GM21447 (cell line): Measurements from ENCODE around the gene KNL1.
"Not testable (repeated sequence)": the region's sequence is repeated elsewhere in the genome, so short reads cannot be mapped to it uniquely, and the experiment has no call there.

Source experiments
- ATAC-seq: cut with Tn5 transposase; IDR thresholded peaks from one replicate; pipeline ENCODE4 v1.9.1; 2021; ENCODE audit not compliant: unreplicated experiment

KNL1 gene

GRCh38 chr15:40578892-40579291 lies 15.2 kb upstream of the KNL1 start:
- ATAC-seq = no peak

- ATAC-seq = not testable (repeated sequence)
Observed at GRCh38 chr15:40581796-40582195, 12.3 kb upstream of the KNL1 start.

DNA sequence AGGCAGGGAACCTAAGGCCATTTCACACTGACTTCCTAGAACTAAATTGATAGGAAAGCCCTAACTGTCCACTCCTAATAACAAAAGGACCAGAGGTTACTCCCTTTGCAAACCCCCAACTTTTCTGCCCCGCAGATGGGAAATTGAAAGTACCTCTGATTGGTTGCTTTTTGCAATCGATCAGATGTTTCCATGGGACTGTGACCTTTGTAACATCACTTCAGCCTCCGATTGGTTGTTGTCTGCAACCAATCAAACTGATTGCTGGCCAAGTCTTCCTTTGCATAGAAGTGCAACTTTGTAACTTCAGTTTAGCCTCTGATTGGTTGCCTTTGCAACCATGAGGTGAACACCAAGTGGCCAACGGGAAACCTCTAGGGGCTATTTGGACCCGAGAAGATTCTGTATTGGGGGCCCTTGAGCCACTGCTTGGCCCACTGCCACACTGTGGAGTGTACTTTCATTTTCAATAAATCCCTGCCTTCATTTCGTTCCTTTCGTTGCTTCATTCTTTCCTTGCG lies 11.3 kb upstream of the KNL1 start:
- ATAC-seq = no peak

GRCh38 chr15:40584191-40584590 lies 9.9 kb upstream of the KNL1 start:
- no peak for ATAC-seq

DNA sequence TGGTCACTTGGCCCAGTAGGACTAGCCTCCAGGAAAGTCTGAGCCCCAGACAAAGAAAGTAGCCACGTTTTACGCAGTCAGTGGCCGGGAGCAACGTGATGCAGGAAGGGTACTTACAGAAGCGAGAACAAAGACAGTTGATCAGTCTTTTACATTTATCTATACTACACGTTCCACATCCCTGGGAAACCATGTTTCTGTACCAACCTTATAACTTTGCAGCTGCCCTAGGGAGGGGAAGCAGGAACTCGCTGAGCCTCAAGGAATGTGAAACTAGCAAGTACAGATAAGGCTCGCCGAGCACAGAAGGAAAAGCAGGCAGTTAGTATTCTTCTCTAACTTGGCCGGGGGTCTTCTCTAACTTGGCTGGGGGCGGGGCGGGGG lies 3.4 kb upstream of the KNL1 start:
- no peak for ATAC-seq

- no peak for ATAC-seq
Observed at GRCh38 chr15:40591389-40591788, 2.7 kb upstream of the KNL1 start.

DNA sequence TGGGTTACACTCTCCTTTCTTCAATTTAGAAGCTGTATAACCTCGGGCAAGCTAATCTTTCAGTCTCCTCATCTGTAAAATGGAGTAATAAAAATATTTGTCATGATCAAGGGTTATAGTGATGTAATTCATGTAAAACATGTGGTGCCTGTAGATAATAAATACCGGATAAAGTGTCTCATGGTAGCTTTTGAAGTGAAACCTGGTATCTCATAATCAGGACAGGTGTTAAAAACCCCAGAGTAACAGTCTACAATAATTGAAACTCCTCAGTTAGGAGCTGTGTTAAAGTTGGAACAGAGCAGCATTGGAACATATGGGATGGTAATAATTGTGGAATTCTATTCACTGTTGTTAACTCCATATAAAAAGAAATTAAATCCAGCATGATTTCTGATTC lies 884 bp upstream of the KNL1 start:
- no peak for ATAC-seq

GRCh38 chr15:40594429-40594836 lies 384 bp downstream of the KNL1 start:
- peak; percentile 43 for ATAC-seq

DNA sequence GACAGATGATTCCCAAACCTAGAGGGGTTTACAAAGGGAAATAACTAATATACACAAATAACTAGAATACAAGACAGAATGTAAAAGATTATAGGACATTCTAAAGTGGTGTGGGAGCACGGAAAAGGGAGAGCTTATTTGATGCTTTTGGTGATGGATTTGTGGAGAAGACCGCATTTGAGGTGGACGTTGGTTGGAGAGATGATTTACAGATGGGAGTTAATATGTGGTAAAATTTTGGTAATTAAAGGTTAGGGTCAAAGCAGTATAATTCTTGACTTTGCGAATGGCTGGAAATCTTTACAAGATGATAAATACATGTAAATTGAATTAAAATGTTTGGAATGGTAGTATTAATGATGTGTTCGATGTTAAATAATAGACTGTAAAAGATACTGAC lies 1.2 kb downstream of the KNL1 start:
- ATAC-seq = no peak

DNA sequence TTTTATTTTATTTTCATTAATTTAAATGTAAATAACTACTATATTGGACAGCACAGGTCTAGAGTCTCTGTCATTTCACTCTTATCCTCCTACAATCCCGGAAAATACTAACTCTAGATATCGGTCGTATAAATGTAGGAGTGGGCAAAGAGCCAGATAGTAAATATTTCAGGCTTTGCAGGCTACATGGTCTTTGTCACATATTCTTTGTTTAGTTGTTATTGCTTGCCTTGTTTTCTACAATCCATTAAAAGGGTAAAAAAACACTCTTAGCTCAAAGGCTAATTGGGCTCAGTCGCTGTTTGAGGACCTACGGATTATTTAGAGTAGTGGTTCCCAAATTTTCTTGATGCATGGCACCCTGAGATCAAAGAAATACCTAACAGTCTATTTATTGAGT lies 1.7 kb downstream of the KNL1 start:
- ATAC-seq = no peak

GRCh38 chr15:40597024-40597423 lies 3.0 kb downstream of the KNL1 start:
- ATAC-seq = no peak

DNA sequence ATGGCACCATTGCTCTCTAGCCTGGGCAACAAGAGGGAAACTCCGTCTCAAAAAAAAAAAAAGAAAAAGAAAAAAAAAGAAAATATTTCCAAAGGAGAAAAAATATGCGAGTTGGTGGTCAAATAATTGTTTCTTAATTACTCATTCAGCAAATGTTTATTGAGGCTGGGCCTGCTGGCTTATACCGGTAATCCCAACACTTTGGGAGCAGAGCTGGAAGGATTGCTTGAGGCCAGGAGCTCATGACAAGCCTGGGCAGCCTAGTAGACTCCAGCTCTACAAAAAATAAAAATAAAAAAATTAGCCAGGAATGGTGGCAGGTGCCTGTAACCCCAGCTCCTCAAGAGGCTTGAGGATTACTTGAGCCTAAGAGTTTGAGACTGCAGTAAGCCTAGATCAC lies 4.1 kb downstream of the KNL1 start:
- no peak for ATAC-seq

DNA sequence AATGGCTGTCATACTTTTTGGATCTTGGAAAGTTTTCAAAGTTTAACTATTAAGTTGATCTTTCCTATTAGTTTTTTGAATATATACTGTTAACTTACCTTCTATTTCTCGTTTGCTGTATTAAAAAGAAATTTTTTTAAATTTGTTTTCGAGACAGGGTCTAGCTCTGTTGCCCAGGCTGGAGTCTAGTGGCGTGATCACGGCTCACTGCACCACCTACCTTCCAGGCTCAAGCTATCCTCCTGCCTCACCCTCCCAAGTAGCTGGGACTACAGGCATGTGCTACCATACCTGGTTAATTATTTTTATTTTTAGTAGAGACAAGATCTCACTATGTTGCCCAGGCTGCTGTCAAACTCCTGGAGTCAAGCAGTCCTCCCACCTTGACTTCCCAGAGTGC lies 4.6 kb downstream of the KNL1 start:
- ATAC-seq = no peak

- no peak for ATAC-seq
Observed at GRCh38 chr15:40600956-40601355, 6.9 kb downstream of the KNL1 start.

DNA sequence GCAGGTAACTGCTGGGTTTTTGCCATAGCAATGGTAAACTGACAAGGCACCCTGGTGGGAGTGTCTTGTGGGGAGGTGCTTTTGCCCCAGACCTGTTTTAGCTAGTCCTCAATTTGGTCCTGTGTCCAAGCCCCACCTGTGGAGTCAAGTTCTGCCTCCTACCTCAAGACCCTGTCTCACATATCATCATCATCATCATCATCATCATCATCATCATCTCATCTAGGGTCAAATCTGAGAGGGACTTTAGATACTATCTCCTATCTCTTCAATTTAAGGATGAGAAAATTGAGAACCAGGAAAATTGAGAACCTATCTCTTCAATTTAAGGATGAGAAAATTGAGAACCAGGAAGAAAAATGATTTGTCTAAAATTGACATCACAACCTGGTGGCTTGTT lies 9.9 kb downstream of the KNL1 start:
- no peak for ATAC-seq

GRCh38 chr15:40613080-40613479 lies 19.0 kb downstream of the KNL1 start:
- ATAC-seq = no peak

DNA sequence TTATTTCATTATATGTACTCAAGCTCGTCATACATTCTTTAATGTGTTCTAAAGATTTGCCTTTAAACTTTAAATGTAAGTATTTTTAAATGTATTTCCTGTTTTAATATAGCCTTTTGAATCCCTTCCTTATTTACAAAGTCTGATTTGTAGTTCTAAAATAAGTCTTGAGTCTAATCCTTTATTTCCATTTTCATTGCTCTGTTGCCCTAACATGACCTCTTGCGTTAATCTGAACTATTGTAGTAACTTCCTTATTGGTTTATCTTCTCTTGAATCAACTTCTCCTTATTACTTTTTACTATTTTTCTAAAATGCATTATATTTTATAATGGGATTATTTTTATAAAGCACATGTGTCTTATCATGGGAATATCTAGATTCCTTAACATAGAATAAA lies 24.0 kb downstream of the KNL1 start:
- ATAC-seq = no peak

GRCh38 chr15:40618906-40619305 lies 24.9 kb downstream of the KNL1 start:
- no peak for ATAC-seq

DNA sequence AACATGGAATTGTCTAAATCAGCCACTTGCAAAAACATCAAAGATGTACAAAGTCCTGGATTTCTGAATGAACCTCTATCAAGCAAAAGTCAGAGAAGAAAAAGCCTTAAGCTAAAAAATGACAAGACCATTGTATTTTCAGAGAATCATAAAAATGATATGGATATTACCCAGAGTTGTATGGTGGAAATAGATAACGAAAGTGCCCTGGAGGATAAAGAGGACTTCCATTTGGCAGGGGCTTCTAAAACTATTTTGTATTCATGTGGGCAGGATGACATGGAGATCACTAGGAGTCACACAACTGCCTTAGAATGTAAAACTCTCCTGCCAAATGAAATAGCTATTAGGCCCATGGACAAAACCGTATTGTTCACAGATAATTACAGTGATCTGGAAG lies 29.3 kb downstream of the KNL1 start:
- ATAC-seq = no peak

DNA sequence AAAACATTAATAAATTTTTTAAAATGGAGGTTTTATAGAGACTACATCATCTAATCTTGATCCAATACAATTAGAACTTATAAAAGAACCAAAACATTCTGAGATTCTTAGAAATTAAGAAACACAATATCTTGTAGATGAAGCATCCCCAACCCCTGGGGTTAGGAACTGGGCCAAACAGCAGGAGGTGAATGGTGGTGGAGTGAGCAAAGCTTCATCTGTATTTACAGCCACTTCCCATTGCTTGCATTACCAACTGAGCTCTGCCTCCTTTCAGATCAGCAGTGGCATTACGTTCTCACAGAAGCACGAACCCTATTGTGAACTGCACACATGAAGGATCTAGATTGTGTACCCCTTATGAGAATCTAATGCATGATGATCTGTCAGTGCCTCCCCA lies 36.3 kb downstream of the KNL1 start:
- no peak for ATAC-seq

GRCh38 chr15:40633178-40633577 lies 39.1 kb downstream of the KNL1 start:
- ATAC-seq = no peak

- no peak for ATAC-seq
Observed at GRCh38 chr15:40637221-40637745, 43.2 kb downstream of the KNL1 start.

- ATAC-seq = no peak
Observed at GRCh38 chr15:40639677-40640076, 45.6 kb downstream of the KNL1 start.

- ATAC-seq = no peak
Observed at GRCh38 chr15:40647523-40647922, 53.5 kb downstream of the KNL1 start.
